Muscle layer of duodenum (tissue), 2 donors: ENCODE results near the gene CD38.
A peak's percentile ranks its signal among the peaks of the same experiment; 100 is the strongest.

ENCODE experiments used
- H3K27ac ChIP-seq: one replicate; pipeline ENCODE4 v1.7.0; 2013; ENCODE audit warnings: mild to moderate bottlenecking, low read length
- H3K27me3 ChIP-seq: one replicate; pipeline ENCODE4 v1.7.0; 2013; ENCODE audit warnings: low read depth, mild to moderate bottlenecking, control low read depth, low read length
- H3K36me3 ChIP-seq, 2 donors: one replicate each; pipeline ENCODE4 v1.7.0; 2013; ENCODE audit warnings: low read length in 2 of 2, control low read depth in 1 of 2, mild to moderate bottlenecking in 1 of 2; ENCODE audit not compliant: insufficient read depth in 2 of 2, control insufficient read depth in 1 of 2
- H3K4me1 ChIP-seq, 2 donors: one replicate each; pipeline ENCODE4 v1.7.0; 2013; ENCODE audit warnings: low read length in 2 of 2, mild to moderate bottlenecking in 2 of 2, control low read depth in 1 of 2, moderate library complexity in 1 of 2; ENCODE audit not compliant: insufficient read depth in 2 of 2, control insufficient read depth in 1 of 2
- H3K4me3 ChIP-seq, 2 donors: one replicate each; pipeline ENCODE4 v1.7.0; 2013; ENCODE audit warnings: low read length in 2 of 2, low read depth in 1 of 2, mild to moderate bottlenecking in 1 of 2
- H3K9me3 ChIP-seq, 2 donors: one replicate each; pipeline ENCODE4 v1.7.0; 2013; ENCODE audit warnings: low read length in 2 of 2, control low read depth in 1 of 2, mild to moderate bottlenecking in 1 of 2; ENCODE audit not compliant: control insufficient read depth in 1 of 2
- donor health status: healthy.

The CD38 gene

DNA sequence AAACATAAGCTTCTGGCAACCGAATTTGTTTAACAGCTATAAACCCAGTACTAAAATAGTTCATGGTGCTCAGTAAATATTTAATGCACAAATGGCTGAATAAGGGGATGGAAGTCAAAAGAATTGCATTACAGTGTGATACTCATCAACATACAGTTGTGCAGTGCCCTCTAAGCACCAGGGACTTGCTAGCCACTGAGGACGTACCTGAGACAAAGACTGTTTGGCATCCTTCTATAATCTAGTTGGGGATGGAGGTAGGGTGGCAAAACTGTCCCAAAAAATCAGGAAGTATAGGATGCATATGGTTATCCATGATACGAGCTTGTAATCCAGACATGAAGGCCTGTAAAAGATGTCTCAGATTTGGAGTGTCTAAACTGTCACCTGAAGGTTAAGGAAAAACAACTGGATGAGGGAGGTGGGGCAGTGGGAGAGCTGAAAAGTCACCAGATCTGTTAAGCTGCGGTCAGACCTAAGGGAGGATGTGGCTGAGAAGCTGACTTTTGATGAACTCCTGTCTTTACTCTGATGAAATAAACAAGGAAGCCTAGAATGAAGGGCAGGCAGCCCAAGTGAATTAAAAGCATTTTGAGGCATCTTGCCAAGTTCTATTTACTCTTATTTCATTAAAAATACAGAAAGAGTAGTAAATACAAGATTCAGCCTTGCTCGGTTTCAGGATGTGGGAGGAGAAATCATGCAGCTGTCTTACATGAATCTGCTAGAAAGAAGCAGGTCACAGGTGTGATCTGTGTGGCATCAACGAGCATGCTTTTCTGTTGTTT is 12.0 kb upstream of the CD38 start:
- no peak overlapping the region for H3K27ac ChIP-seq
- H3K4me1 ChIP-seq, result no peaks in the 10 kb centered on the region
- H3K36me3 ChIP-seq, result no peaks in the 10 kb centered on the region
- no peaks in the 10 kb centered on the region for H3K9me3 ChIP-seq
- H3K27me3 ChIP-seq, result no peaks in the 10 kb centered on the region
- H3K4me3 ChIP-seq, result no peak overlapping the region

DNA sequence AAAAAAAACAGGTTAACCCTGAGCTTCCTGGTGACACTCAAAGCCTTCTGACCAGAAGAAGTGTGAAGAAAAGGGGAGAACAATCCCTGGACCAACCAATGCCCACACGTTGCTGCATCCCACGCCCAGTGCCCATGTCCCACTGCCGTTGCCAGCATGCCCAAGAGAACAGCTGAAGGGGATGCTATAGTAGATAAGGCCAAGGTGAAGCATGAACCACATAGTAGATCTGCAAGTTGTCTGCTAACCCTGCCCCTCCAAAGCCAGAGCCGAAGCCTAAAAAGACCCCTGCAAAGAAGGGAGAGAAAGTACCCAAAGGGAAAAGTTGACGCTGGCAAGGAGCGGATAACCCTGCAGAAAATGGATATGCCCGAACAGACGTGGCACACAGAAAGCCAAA is 11.3 kb upstream of the CD38 start:
- Histone ChIP-seq H3K4me3 (no peak overlapping the region), H3K4me1 (no peaks in the 10 kb centered on the region), H3K36me3 (no peaks in the 10 kb centered on the region), H3K27me3 (no peaks in the 10 kb centered on the region), H3K9me3 (no peaks in the 10 kb centered on the region), H3K27ac (no peak overlapping the region)

DNA sequence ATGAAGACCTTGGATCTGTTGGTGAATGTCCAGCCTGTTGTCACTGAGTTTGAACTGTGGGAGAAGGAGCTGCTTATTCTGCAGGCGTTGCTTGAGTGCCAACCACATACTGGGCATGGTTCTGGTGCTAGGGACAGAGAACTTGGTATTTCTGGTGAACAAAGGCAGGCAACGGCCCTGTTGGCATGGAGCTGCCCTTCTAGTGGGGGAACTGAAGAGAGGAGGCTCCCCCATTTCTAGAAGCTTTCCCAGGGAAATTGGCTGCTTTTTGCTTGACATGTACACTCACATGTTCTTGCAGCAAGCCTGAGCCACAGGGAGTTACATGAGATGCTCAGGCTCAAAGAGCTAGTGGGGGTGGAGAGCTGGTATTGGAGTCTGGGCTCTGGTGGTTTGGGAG is 8.9 kb upstream of the CD38 start:
- Histone ChIP-seq H3K36me3 (no peaks in the 10 kb centered on the region), H3K4me3 (no peak overlapping the region), H3K4me1 (no peaks in the 10 kb centered on the region), H3K27ac (no peak overlapping the region), H3K27me3 (no peaks in the 10 kb centered on the region), H3K9me3 (no peaks in the 10 kb centered on the region)

DNA sequence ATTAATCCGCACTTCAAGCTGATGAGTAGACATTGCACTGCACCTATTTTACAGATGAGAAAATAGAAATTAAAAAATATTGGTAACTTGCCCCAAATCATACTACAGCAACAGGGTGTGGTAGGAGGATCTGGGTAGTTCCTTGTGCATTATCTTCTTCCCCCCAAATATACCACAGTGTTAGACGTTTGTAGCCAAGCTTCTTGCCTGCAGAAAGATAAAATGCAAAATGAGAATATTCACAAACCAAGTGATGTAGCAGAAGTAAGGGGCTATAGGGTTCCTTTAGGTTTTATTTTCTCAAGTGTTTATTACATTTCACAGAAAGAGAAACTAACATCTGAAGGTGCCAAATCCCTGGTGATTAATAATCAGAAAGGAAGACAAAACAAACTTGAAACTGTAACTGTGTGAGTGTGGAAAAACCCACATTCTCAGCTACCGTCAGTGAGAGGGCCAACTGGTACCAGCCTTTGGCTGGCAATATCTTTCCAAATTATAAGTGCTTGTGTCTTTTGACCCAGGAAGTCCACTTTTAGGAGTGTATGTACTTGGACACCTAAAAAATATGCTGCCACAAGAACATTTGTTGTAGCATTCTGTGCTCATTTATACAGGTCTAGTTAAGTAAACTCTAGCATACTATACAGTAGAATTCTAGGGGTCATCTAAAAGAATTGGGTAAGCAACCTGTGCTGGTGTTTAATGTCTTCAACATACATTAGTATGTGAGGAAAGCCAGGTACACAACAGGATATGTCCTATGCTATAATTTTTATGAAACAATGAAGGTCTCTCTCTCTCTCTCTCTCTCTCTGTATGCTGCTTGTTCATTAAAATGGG is 6.7 kb upstream of the CD38 start:
- Histone ChIP-seq H3K27ac (no peak overlapping the region), H3K9me3 (no peaks in the 10 kb centered on the region), H3K4me3 (no peak overlapping the region), H3K36me3 (no peaks in the 10 kb centered on the region), H3K27me3 (no peaks in the 10 kb centered on the region), H3K4me1 (no peaks in the 10 kb centered on the region)

DNA sequence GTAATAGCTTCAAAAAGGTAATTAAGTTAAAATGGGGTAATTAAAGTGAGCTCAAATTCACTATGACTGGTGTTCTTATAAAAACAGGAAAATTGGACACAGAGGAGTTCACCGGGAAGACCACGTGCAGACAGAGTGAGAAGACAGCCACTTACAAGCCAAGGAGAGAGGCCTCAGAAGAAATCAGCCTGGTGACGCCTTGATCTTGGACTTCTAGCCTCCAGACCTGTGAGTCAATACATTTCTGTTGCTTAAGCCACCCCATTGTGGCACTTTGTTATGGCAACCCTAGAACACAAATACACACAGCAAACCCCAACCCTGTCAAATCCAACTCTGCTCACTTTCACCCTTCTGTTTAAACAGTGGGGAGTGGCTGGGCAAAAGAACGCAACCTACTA is 4.1 kb upstream of the CD38 start:
- Histone ChIP-seq H3K27ac (no peak overlapping the region), H3K36me3 (no peaks in the 10 kb centered on the region), H3K4me1 (no peaks in the 10 kb centered on the region)

DNA sequence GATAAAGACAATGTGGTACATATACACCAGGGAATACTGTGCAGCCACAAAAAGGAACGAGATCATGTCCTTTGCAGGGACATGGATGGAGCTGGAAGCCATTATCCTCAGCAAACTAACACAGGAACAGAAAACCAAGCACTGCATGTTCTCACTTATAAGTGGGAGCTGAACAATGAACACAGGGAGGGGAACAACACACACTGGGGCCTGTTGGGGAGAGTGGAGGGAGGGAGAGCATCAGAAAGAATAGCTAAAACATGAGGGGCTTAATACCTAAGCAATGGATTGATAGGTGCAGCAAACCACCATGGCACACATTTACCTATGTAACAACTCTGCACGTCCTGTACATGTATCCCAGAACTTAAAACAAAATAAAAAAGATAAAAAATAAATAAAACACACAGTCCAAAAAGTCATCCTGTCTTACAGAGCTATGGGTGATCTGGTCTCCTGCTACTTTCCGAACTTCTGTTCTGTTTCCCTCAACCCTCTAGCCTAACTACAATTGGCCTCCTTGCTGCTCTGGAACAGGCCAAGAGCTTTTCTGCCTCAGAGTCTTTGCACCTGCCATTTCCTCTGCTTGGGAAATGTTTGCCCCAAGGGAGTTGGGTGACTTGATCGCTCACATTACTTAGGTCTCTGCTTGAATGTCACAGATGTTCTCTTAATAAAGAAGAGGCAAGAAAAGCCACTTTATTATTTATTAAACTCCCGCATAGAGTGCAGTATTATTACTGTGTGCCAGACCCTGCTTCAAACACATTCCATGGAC is 1.1 kb upstream of the CD38 start:
- no peaks in the 10 kb centered on the region for H3K9me3 ChIP-seq
- H3K4me3 ChIP-seq, result no peak overlapping the region
- no peaks in the 10 kb centered on the region for H3K36me3 ChIP-seq
- H3K4me1 ChIP-seq, result no peaks in the 10 kb centered on the region
- no peak overlapping the region for H3K27ac ChIP-seq
- H3K27me3 ChIP-seq, result no peaks in the 10 kb centered on the region

More for the DNA sequence above, 4.1 kb upstream of the CD38 start:
- Histone ChIP-seq H3K9me3 (no peaks in the 10 kb centered on the region), H3K4me3 (no peak overlapping the region), H3K27me3 (no peaks in the 10 kb centered on the region)

DNA sequence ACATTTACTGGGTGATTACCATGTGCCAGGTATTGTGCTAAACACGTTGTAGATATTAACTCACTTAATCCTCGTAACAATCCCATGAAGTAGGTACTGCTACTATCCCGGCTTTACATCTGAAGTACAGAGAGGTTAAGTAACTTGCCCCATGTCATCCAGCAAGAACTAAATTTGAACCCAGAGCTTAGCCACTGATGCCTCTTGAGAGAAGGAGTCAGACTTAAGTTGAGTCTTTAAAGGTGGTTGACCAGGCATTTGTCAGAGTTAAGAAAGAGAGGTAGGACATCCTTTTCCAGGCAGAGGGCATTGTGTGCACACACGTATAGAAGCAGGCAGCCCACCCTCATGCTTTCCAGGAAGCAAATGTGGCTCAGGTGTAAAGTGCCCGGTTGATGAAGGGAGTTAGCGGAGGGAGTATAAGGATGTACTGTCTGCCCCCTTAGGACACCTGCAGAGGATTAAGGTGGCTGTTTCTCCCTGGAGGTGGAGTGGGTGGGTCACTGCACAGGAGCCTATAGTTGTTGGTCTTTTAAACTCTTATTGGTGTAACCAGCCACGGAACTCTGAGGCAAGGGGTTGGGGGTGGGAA is 335 bp upstream of the CD38 start:
- peak overlapping the region; percentile 70 to 77 for H3K4me3 ChIP-seq
- H3K36me3 ChIP-seq, result no peaks in the 10 kb centered on the region
- no peaks in the 10 kb centered on the region for H3K4me1 ChIP-seq
- no peaks in the 10 kb centered on the region for H3K27me3 ChIP-seq
- H3K27ac ChIP-seq, result no peak overlapping the region
- no peaks in the 10 kb centered on the region for H3K9me3 ChIP-seq

DNA sequence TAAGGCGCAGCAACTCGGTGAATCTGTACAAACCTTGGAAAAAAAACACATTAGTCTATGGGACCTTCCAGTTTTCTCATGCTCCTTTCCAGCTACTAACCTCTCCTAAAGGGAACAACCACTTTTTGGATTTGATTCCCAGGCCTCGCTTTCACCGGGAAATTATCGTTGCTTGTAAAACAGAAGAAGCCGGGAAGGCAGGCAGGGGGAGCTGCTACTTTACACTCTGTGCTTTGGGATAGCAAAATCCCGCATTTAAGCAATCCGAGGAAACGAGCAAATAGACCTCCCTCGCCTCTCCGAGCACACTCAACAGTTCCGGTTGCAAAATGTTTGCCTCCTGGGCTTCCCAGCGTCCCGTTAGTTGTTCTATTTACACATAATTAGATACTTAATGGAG is 1.2 kb downstream of the CD38 start:
- peak overlapping the region; percentile 50 for H3K27ac ChIP-seq
- H3K9me3 ChIP-seq, result no peaks in the 10 kb centered on the region
- no peaks in the 10 kb centered on the region for H3K27me3 ChIP-seq
- H3K4me3 ChIP-seq, result peak overlapping the region; percentile 70 to 77
- H3K4me1 ChIP-seq, result no peaks in the 10 kb centered on the region
- no peaks in the 10 kb centered on the region for H3K36me3 ChIP-seq

DNA sequence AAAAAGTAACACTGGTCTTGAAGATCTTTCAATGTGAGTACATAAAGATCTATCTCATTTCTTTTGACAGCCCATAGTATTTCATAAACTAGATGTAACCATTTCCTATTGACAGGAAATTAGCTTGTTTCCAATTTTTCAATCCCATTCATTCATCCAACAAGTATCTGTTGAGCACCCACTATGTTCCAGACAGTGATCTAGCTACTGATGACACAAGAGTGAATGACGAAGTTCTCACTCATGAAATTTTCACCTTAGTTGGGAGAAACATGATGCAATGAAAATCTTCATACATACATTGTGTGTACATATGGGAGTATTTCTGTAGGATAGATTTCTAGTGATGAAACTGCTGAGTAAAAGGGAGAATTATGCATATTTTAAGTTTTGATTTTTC is 1.7 kb downstream of the CD38 start:
- no peaks in the 10 kb centered on the region for H3K4me1 ChIP-seq
- peak overlapping the region; percentile 50 for H3K27ac ChIP-seq
- no peaks in the 10 kb centered on the region for H3K36me3 ChIP-seq
- no peaks in the 10 kb centered on the region for H3K9me3 ChIP-seq
- H3K4me3 ChIP-seq, result peak overlapping the region; percentile 70 to 77
- H3K27me3 ChIP-seq, result no peaks in the 10 kb centered on the region

DNA sequence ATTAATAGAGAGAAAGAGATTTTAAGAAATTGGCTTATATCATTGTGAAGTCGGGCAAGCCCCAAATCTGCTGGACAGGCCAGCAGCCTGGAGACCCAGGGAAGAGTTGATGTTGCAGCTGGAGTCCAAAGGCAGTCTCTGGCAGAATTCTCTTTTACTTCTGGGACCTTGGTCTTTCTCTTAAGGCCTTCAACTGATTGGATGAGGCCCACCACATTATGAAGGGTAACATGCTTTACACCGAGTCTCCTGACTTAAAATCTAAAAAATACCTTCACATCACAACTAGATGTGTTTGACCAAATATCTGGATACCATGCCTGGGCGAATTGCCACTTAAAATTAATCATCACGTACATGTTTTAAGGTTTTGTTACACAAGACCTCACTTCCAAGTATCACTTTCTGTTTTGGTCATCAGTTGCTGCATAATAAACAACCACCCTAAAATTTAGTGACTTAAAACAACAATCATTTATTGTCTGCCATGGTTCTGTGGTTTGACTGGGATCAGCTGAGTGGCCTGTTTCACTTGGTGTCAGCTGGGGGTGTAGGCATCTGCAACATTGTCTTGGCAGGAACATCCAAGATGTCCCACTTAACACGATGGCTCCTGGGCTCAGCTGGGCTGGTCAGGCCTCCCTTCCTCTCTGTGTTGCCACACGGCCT is 3.4 kb downstream of the CD38 start:
- Histone ChIP-seq H3K9me3 (no peaks in the 10 kb centered on the region), H3K27ac (no peak overlapping the region), H3K27me3 (no peaks in the 10 kb centered on the region), H3K36me3 (no peaks in the 10 kb centered on the region), H3K4me1 (no peaks in the 10 kb centered on the region), H3K4me3 (no peak overlapping the region)
